SHP77 treated with DMSO at 0.1 percent for 48 hours (cell line): ENCODE results near the gene IFNA1.
"Not testable (repeated sequence)": the region's sequence is repeated elsewhere in the genome, so short reads cannot be mapped to it uniquely, and the experiment has no call there.

Experiments used
- DNase-seq: peaks from one replicate; lab custom pipeline; 2025; lab: John Stamatoyannopoulos, UW

IFNA1 gene

GRCh38 chr9:21449312-21449711 is 9.1 kb downstream of the IFNA1 start:
- DNase-seq = not testable (repeated sequence)

GRCh38 chr9:21450733-21451394 is 10.6 kb downstream of the IFNA1 start:
- no peak for DNase-seq

- no peak for DNase-seq
These were observed 12.4 kb downstream of the IFNA1 start for GRCh38 chr9:21452681-21453080.

GRCh38 chr9:21454149-21454548 is 13.9 kb downstream of the IFNA1 start:
- no peak for DNase-seq

GRCh38 chr9:21455320-21455719 is 15.1 kb downstream of the IFNA1 start:
- no peak for DNase-seq

DNA sequence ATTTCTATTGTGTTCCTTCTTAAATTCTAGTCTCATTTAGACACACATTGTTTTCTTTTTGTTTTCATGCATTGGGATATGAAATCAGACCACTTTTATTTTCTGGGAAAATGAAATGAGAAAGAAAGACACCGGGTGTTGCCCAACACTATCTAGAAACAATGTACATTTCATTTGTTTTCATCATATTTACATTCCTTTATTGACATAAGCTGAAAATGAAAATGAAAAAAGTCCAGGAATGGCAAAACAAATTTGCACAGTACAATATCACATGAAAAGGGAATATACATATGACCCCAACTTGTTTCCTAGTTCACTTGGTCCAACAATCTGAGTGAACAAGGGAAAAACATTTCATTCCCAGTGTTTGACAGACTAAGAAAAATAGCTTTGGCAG is 21.1 kb downstream of the IFNA1 start:
- no peak for DNase-seq

DNA sequence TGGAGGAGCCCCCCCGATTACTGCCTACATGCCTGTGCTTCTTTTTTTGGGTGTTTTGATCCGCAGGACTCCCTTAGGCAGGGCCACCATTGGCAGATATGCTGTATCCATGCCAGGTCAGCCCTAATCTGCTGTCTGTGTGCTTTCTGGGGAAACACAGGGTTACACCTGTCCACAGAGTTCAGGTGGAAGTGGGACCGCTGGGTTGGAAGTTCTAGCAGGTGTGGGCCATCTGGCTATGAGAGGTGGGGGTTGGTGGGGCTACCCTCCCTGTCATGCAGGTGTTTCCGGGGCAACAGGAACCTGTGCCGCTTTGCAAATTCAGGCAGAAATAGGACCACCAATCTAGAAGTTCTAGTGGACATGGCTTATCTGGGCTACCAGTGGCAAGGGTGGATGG is 24.9 kb downstream of the IFNA1 start:
- DNase-seq = no peak

GRCh38 chr9:21465859-21466518 is 25.8 kb downstream of the IFNA1 start:
- no peak for DNase-seq

DNA sequence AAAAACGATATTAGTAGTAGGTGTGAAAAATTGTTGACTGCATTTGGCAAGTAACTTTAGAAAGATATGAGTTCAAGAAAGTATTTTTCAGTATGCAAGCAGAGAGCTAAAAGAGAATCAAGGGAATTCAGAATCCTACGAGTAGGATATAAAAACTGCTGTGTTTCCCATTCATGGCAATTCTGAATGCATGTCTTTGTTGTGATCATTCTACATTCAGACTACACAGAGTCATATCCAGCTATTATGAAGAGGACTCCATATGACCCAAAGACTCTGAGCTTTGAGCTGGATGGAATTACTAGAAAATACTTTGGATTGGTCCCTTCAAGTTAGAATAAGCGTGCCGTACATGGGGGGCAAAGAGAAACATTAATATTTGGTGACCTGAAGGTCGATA is 29.9 kb downstream of the IFNA1 start:
- no peak for DNase-seq

DNA sequence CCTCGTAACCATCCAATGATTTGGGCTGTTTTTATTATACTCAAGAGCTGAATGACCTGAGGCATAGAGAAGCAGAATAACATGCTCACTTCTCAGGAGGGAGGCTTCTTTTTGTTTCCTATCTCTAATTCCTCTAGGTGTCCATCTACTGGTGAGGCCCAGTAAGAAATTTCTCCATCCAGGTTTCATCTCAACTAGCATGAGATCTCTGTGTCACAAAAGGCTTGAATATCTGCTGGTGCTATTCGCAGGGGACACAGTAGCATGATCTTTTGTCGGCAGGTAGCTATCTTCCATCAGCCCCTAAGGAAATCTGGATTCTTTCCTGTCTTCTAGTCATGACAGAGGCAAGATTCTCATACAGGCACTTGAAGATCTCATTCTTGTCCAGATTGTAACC is 33.0 kb downstream of the IFNA1 start:
- DNase-seq = no peak

- no peak for DNase-seq
These were observed 37.2 kb downstream of the IFNA1 start for GRCh38 chr9:21477466-21477865.

DNA sequence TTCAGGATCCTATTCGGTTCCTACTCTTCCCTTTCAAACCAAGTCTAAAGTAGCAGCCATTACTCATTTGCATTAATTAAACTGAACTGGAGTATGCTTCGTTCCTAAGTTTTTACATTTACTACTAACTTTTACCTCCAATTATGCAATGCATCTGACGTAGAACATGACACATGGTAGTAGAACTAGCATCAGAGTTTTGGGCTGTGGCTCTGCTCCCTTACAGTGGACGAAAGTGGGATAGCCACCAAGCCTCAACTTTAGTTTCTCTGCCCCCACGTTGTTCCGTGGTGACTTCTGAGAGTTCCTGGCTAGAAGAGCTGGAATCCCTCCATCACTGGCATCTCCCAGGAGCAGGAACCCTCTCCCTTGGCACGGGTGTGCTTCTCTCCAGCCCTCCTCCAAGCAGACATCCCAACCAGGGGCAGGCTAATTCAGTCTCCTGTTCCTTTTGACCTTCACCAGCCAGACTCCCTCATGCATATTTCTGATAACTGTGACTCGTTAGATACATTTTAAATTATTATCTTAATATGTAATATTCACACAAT is 39.0 kb downstream of the IFNA1 start:
- no peak for DNase-seq

- no peak for DNase-seq
These were observed 41.3 kb downstream of the IFNA1 start for GRCh38 chr9:21481470-21482056.

- DNase-seq = no peak
These were observed 42.0 kb downstream of the IFNA1 start, which contains the start of gene IFNE for GRCh38 chr9:21482213-21482612. IFNE (minus strand) TSS chr9:21482313; CDS start chr9:21481694, 619 bp downstream.
